Transverse colon (tissue), 4 donors: Measurements from ENCODE around the gene DTNA.

ENCODE experiments used
- POLR2AphosphoS5 ChIP-seq, 3 donors: sonication (generic); formaldehyde crosslinking; IDR thresholded peaks; one replicate each; pipeline ENCODE4 v1.6.1; 2016; ENCODE audit warnings: antibody characterized with exemption in 3 of 3
- TF ChIP-seq, protein P1 (sequence below), 5 experiments: fragments of 200-600 bp in 3 of 5; fragments of 450-650 bp in 2 of 5; sonication (generic) in 3 of 5; IDR thresholded peaks; 1 replicate in 2 of 5; 2 replicates in 3 of 5; pipeline ENCODE4 v1.5.1; 2016 to 2017; ENCODE audit warnings: antibody characterized with exemption in 5 of 5, inconsistent platforms in 3 of 5, mild to moderate bottlenecking in 2 of 5, moderate library complexity in 1 of 5

DNA sequence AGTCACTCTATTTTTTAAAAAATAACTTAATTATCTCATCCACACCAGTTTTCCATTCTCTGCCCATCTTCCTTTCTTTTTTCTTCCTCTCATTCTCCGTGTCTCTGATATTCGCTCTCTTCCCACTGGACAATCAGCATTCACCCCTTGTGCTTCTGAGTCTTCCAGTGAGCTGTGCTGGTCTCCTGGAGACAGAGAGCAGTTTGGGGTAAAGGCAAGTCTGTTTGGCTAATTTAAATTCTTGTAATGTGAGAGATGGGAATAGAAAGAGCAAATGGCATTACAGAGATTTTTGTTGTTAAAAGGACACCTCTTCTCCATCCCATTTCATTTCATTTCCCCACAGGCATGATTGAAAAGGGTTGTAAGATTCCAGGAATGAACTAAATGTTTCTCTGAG, 107.5 kb downstream of the DTNA start:
- TF ChIP-seq, protein P1, sequence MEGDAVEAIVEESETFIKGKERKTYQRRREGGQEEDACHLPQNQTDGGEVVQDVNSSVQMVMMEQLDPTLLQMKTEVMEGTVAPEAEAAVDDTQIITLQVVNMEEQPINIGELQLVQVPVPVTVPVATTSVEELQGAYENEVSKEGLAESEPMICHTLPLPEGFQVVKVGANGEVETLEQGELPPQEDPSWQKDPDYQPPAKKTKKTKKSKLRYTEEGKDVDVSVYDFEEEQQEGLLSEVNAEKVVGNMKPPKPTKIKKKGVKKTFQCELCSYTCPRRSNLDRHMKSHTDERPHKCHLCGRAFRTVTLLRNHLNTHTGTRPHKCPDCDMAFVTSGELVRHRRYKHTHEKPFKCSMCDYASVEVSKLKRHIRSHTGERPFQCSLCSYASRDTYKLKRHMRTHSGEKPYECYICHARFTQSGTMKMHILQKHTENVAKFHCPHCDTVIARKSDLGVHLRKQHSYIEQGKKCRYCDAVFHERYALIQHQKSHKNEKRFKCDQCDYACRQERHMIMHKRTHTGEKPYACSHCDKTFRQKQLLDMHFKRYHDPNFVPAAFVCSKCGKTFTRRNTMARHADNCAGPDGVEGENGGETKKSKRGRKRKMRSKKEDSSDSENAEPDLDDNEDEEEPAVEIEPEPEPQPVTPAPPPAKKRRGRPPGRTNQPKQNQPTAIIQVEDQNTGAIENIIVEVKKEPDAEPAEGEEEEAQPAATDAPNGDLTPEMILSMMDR (IDR thresholded peaks at IDR 0.05): no peak
- no peak for TF ChIP-seq POLR2AphosphoS5 (IDR thresholded peaks at IDR 0.05)
